Gastrocnemius medialis (tissue), 4 donors: ENCODE measurements around the gene HS3ST6.

Experiments used
- CTCF ChIP-seq, 5 experiments: fragments of 450-650 bp in 3 of 5; fragments of 200-600 bp in 2 of 5; sonication (generic) in 2 of 5; IDR thresholded peaks in 4 of 5; conservative IDR thresholded peaks in 1 of 5; 1 replicate in 4 of 5; 2 replicates in 1 of 5; pipeline ENCODE4 v1.5.1; 2016 to 2019; ENCODE audit warnings: antibody characterized with exemption in 5 of 5, mild to moderate bottlenecking in 3 of 5, moderate library complexity in 3 of 5
- POLR2A ChIP-seq, 2 donors: fragments of 450-650 bp; IDR thresholded peaks; one replicate each; pipeline ENCODE4 v1.6.1; 2017; ENCODE audit warnings: antibody characterized with exemption in 2 of 2, mild to moderate bottlenecking in 2 of 2, moderate library complexity in 2 of 2

- TF ChIP-seq CTCF (IDR thresholded peaks at IDR 0.05 in 4 of 5, conservative IDR thresholded peaks at IDR 0.05 in 1 of 5), result no peak
- TF ChIP-seq POLR2A (IDR thresholded peaks at IDR 0.05), result no peak
Observed at GRCh38 chr16:1929105-1929504, 10.9 kb upstream of the HS3ST6 start.
